ENCODE data around the gene LAYN.

LAYN gene

GRCh38 chr11:111572581-111572980, 32.1 kb downstream of the LAYN start:
- TF ChIP-seq POLR2A (IDR thresholded peaks at IDR 0.05; ENCODE audit: extremely low read depth, insufficient read length) (no peak), MYC (IDR thresholded peaks at IDR 0.05; ENCODE audit: low read depth, low read length) (no peak)
- TF ChIP-seq, protein P1, sequence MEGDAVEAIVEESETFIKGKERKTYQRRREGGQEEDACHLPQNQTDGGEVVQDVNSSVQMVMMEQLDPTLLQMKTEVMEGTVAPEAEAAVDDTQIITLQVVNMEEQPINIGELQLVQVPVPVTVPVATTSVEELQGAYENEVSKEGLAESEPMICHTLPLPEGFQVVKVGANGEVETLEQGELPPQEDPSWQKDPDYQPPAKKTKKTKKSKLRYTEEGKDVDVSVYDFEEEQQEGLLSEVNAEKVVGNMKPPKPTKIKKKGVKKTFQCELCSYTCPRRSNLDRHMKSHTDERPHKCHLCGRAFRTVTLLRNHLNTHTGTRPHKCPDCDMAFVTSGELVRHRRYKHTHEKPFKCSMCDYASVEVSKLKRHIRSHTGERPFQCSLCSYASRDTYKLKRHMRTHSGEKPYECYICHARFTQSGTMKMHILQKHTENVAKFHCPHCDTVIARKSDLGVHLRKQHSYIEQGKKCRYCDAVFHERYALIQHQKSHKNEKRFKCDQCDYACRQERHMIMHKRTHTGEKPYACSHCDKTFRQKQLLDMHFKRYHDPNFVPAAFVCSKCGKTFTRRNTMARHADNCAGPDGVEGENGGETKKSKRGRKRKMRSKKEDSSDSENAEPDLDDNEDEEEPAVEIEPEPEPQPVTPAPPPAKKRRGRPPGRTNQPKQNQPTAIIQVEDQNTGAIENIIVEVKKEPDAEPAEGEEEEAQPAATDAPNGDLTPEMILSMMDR (IDR thresholded peaks at IDR 0.05; ENCODE audit: low read depth, low read length) = no peak
- H3K4me3 ChIP-seq (ENCODE audit: low read depth, low read length) = no peak overlapping the region
- no peak for DNase-seq (ENCODE audit: low read depth)

DNA sequence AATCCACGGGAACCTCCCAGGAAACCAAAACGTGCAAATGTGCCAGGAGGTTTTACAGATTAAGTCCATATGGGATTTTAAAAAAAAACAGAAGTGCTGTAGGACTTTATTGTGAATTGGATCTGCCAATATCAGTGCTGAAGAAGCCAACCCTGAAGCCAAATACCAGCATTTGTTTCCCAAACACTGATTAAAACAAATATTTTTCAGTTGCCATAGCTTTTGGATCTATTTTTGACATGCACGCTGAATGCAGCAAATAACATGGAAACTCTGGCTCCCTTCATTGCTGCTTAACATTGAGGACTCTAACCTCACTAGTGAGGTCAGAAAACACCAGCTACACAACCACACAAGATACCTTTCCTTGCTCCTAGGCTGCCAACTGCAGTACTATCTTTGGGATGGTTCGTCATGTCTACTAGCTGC, 33.3 kb downstream of the LAYN start:
- H3K4me3 ChIP-seq (ENCODE audit: low read depth, low read length) = no peak overlapping the region

GRCh38 chr11:111574373-111575225, 34.1 kb downstream of the LAYN start:
- H3K4me3 ChIP-seq (ENCODE audit: low read depth, low read length) = no peak overlapping the region
- DNase-seq (ENCODE audit: low read depth) = no peak
- no peak for TF ChIP-seq POLR2A (IDR thresholded peaks at IDR 0.05; ENCODE audit: extremely low read depth, insufficient read length)
- no peak for TF ChIP-seq MAX (IDR thresholded peaks at IDR 0.05; ENCODE audit: low read depth, low read length)
- TF ChIP-seq MYC (IDR thresholded peaks at IDR 0.05; ENCODE audit: low read depth, low read length) = no peak

More for the DNA sequence above, 33.3 kb downstream of the LAYN start:
- DNase-seq (ENCODE audit: low read depth) = no peak
- TF ChIP-seq MAX (IDR thresholded peaks at IDR 0.05; ENCODE audit: low read depth, low read length) (no peak), MYC (IDR thresholded peaks at IDR 0.05; ENCODE audit: low read depth, low read length) (no peak), POLR2A (IDR thresholded peaks at IDR 0.05; ENCODE audit: extremely low read depth, insufficient read length) (no peak)
- TF ChIP-seq, protein P1 (IDR thresholded peaks at IDR 0.05; ENCODE audit: low read depth, low read length) = no peak

DNA sequence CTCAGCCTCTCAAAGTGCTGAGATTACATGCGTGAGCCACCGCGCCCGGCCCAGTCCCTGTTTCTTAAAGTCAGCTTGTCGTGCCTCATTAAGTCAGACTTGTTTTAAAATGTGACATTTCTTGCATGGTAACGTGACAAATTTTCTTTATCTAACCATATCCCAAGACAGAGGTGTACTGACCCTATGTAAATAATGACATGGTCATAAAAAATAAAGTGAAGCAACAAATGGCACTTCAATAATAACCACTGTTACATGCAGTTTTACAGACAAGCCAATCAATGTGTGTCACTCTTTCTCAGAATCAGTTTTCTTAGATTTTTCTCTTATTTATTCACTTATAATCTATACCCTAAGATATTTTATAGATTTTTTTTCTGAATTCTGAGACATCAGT, 35.2 kb downstream of the LAYN start:
- TF ChIP-seq MAX (IDR thresholded peaks at IDR 0.05; ENCODE audit: low read depth, low read length) (no peak), MYC (IDR thresholded peaks at IDR 0.05; ENCODE audit: low read depth, low read length) (no peak), POLR2A (IDR thresholded peaks at IDR 0.05; ENCODE audit: extremely low read depth, insufficient read length) (no peak)
- TF ChIP-seq, protein P1 (IDR thresholded peaks at IDR 0.05; ENCODE audit: low read depth, low read length) = no peak
- no peak overlapping the region for H3K4me3 ChIP-seq (ENCODE audit: low read depth, low read length)
- no peak for DNase-seq (ENCODE audit: low read depth)

GRCh38 chr11:111577821-111578220, 37.3 kb downstream of the LAYN start:
- H3K4me3 ChIP-seq (ENCODE audit: low read depth, low read length) = no peak overlapping the region
- TF ChIP-seq, protein P1 (IDR thresholded peaks at IDR 0.05; ENCODE audit: low read depth, low read length) = no peak
- TF ChIP-seq MYC (IDR thresholded peaks at IDR 0.05; ENCODE audit: low read depth, low read length) = no peak
- TF ChIP-seq MAX (IDR thresholded peaks at IDR 0.05; ENCODE audit: low read depth, low read length) = no peak
- no peak for TF ChIP-seq POLR2A (IDR thresholded peaks at IDR 0.05; ENCODE audit: extremely low read depth, insufficient read length)
- no peak for DNase-seq (ENCODE audit: low read depth)

DNA sequence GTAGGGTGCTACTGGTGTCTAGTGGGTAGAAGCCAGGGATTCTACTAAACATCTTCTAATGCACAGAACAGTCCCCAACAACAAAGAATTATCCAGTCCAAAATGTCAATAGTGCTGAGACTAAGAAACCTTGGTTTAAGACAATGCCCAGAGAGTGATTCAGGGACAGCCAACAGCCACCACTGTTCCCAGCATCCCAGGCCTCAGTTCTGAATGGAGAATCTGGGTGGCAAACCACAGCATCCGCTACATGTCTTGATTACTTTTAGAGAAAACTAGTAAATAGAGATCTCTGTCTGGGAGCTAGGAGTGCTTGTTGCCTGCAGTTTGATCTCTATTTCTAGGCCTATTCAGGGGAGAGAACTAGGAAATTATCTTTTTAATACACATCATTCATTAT, 40.8 kb downstream of the LAYN start:
- no peak overlapping the region for H3K4me3 ChIP-seq (ENCODE audit: low read depth, low read length)
- TF ChIP-seq MAX (IDR thresholded peaks at IDR 0.05; ENCODE audit: low read depth, low read length) = no peak
- TF ChIP-seq POLR2A (IDR thresholded peaks at IDR 0.05; ENCODE audit: extremely low read depth, insufficient read length) = no peak
- no peak for TF ChIP-seq MYC (IDR thresholded peaks at IDR 0.05; ENCODE audit: low read depth, low read length)
- TF ChIP-seq, protein P1 (IDR thresholded peaks at IDR 0.05; ENCODE audit: low read depth, low read length) = no peak
- DNase-seq (ENCODE audit: low read depth) = no peak
